Measurements from ENCODE around the gene OR6B2.

The OR6B2 gene

GRCh38 chr2:240018071-240018750, 12.0 kb downstream of the OR6B2 start:
- no peak overlapping the region for H3K4me3 ChIP-seq
- H3K9me3 ChIP-seq: no peaks in the 10 kb centered on the region
- no peak overlapping the region for H3K27ac ChIP-seq
- peaks cover 88% of the 10 kb centered on the region for H4K20me1 ChIP-seq
- TF ChIP-seq Cebpa-rat (IDR thresholded peaks at IDR 0.05): no peak
- peaks cover under 1% of the 10 kb centered on the region for H3K4me1 ChIP-seq
- H3K9ac ChIP-seq: no peak overlapping the region
- H3K4me2 ChIP-seq: no peak overlapping the region
- H3K27me3 ChIP-seq: no peaks in the 10 kb centered on the region
- peaks cover 83% of the 10 kb centered on the region for H3K36me3 ChIP-seq

- no peak overlapping the region for H3K9ac ChIP-seq
- peaks cover 56% of the 10 kb centered on the region for H4K20me1 ChIP-seq
- H3K4me2 ChIP-seq: no peak overlapping the region
- no peak for TF ChIP-seq Cebpa-rat (IDR thresholded peaks at IDR 0.05)
- no peaks in the 10 kb centered on the region for H3K27me3 ChIP-seq
- no peak overlapping the region for H3K27ac ChIP-seq
- H3K36me3 ChIP-seq: peaks cover 95% of the 10 kb centered on the region
- H3K4me1 ChIP-seq: no peaks in the 10 kb centered on the region; the same call in 1 of the 2 replicates
- H3K9me3 ChIP-seq: no peaks in the 10 kb centered on the region
- no peak overlapping the region for H3K4me3 ChIP-seq
These were observed 15.9 kb downstream of the OR6B2 start for GRCh38 chr2:240014327-240014726.

GRCh38 chr2:240013343-240013742, 16.9 kb downstream of the OR6B2 start:
- H3K27me3 ChIP-seq: no peaks in the 10 kb centered on the region
- peaks cover 95% of the 10 kb centered on the region for H3K36me3 ChIP-seq

GRCh38 chr2:240002983-240003382, 27.2 kb downstream of the OR6B2 start:
- H3K27me3 ChIP-seq: no peaks in the 10 kb centered on the region
- no peak overlapping the region for H3K27ac ChIP-seq
- no peak for TF ChIP-seq Cebpa-rat (IDR thresholded peaks at IDR 0.05)
- no peaks in the 10 kb centered on the region for H3K9me3 ChIP-seq
- no peaks in the 10 kb centered on the region for H3K4me1 ChIP-seq
- peaks cover 6% of the 10 kb centered on the region for H4K20me1 ChIP-seq
- peaks cover 98% of the 10 kb centered on the region for H3K36me3 ChIP-seq
- H3K9ac ChIP-seq: no peak overlapping the region
- no peak overlapping the region for H3K4me3 ChIP-seq
- H3K4me2 ChIP-seq: no peak overlapping the region

More at GRCh38 chr2:240013343-240013742, 16.9 kb downstream of the OR6B2 start:
- Histone ChIP-seq H3K4me1 (no peaks in the 10 kb centered on the region; the same call in 1 of the 2 replicates), H3K9me3 (no peaks in the 10 kb centered on the region), H3K4me2 (no peak overlapping the region), H3K4me3 (no peak overlapping the region), H4K20me1 (peaks cover 49% of the 10 kb centered on the region), H3K27ac (no peak overlapping the region), H3K9ac (no peak overlapping the region)
- no peak for TF ChIP-seq Cebpa-rat (IDR thresholded peaks at IDR 0.05)

GRCh38 chr2:240000671-240001070, 29.6 kb downstream of the OR6B2 start:
- no peak overlapping the region for H3K4me3 ChIP-seq
- no peaks in the 10 kb centered on the region for H3K4me1 ChIP-seq
- H3K27ac ChIP-seq: no peak overlapping the region
- no peaks in the 10 kb centered on the region for H4K20me1 ChIP-seq
- TF ChIP-seq Cebpa-rat (IDR thresholded peaks at IDR 0.05): no peak
- no peaks in the 10 kb centered on the region for H3K27me3 ChIP-seq
- no peak overlapping the region for H3K4me2 ChIP-seq
- H3K36me3 ChIP-seq: peaks cover 80% of the 10 kb centered on the region
- no peak overlapping the region for H3K9ac ChIP-seq
- no peaks in the 10 kb centered on the region for H3K9me3 ChIP-seq

GRCh38 chr2:239997686-239998409, 32.4 kb downstream of the OR6B2 start:
- no peak overlapping the region for H3K4me2 ChIP-seq
- H3K27me3 ChIP-seq: no peaks in the 10 kb centered on the region
- TF ChIP-seq Cebpa-rat (IDR thresholded peaks at IDR 0.05): no peak
- no peaks in the 10 kb centered on the region for H4K20me1 ChIP-seq
- peaks cover 76% of the 10 kb centered on the region for H3K36me3 ChIP-seq
- H3K4me1 ChIP-seq: no peaks in the 10 kb centered on the region
- no peaks in the 10 kb centered on the region for H3K9me3 ChIP-seq
- no peak overlapping the region for H3K27ac ChIP-seq
- H3K9ac ChIP-seq: 0 out of 2 replicates have a peak overlapping the region, but pooled peaks have one; percentile 27
- H3K4me3 ChIP-seq: no peak overlapping the region

GRCh38 chr2:239994086-239994485, 36.1 kb downstream of the OR6B2 start:
- Histone ChIP-seq H3K9ac (no peak overlapping the region), H3K4me3 (no peak overlapping the region), H3K27ac (no peak overlapping the region), H3K4me1 (peaks cover 14% of the 10 kb centered on the region), H3K36me3 (peaks cover 63% of the 10 kb centered on the region), H4K20me1 (no peaks in the 10 kb centered on the region), H3K9me3 (no peaks in the 10 kb centered on the region), H3K4me2 (no peak overlapping the region), H3K27me3 (no peaks in the 10 kb centered on the region)
- TF ChIP-seq Cebpa-rat (IDR thresholded peaks at IDR 0.05): no peak

- Histone ChIP-seq H3K36me3 (peaks cover 63% of the 10 kb centered on the region), H3K27ac (no peak overlapping the region), H3K27me3 (no peaks in the 10 kb centered on the region), H3K4me3 (no peak overlapping the region), H3K9me3 (no peaks in the 10 kb centered on the region), H3K4me2 (no peak overlapping the region), H4K20me1 (no peaks in the 10 kb centered on the region), H3K9ac (no peak overlapping the region), H3K4me1 (peaks cover 14% of the 10 kb centered on the region)
- no peak for TF ChIP-seq Cebpa-rat (IDR thresholded peaks at IDR 0.05)
These were observed 36.9 kb downstream of the OR6B2 start for GRCh38 chr2:239993291-239993690.

GRCh38 chr2:239991689-239992314, 38.4 kb downstream of the OR6B2 start:
- H3K27me3 ChIP-seq: no peaks in the 10 kb centered on the region
- H3K9ac ChIP-seq: no peak overlapping the region
- no peak overlapping the region for H3K4me2 ChIP-seq
- peaks cover 68% of the 10 kb centered on the region for H3K36me3 ChIP-seq
- no peaks in the 10 kb centered on the region for H3K9me3 ChIP-seq
- no peak overlapping the region for H3K27ac ChIP-seq
- no peak for TF ChIP-seq Cebpa-rat (IDR thresholded peaks at IDR 0.05)
- H3K4me1 ChIP-seq: peaks cover 14% of the 10 kb centered on the region
- H3K4me3 ChIP-seq: no peak overlapping the region
- no peaks in the 10 kb centered on the region for H4K20me1 ChIP-seq

GRCh38 chr2:239990966-239991365, 39.3 kb downstream of the OR6B2 start:
- H3K9me3 ChIP-seq: peaks cover 3% of the 10 kb centered on the region; the same call in 1 of the 2 replicates
- H4K20me1 ChIP-seq: no peaks in the 10 kb centered on the region
- no peak overlapping the region for H3K4me2 ChIP-seq
- no peak overlapping the region for H3K9ac ChIP-seq
- H3K27ac ChIP-seq: no peak overlapping the region
- no peaks in the 10 kb centered on the region for H3K27me3 ChIP-seq
- TF ChIP-seq Cebpa-rat (IDR thresholded peaks at IDR 0.05): no peak
- H3K4me1 ChIP-seq: peaks cover 14% of the 10 kb centered on the region
- peaks cover 76% of the 10 kb centered on the region for H3K36me3 ChIP-seq
- no peak overlapping the region for H3K4me3 ChIP-seq

Data from BLaER1 (cell line).